Activated CD4-positive, alpha-beta memory T cell treated with anti-CD3 and anti-CD28 coated beads for 36 hours (primary cell): ENCODE results near the gene IRAK1. TPM values are rescaled to one million over a fixed set of nuclear protein-coding genes. Genes with fewer than 3 reads are reported as not detected.

Experiments
- CTCF ChIA-PET: fragments of 350-600 bp; sonication (Branson Sonifier 250); formaldehyde crosslinking; loops from one replicate; lab custom pipeline; 2021; ENCODE audit warnings: antibody characterized with exemption, inconsistent platforms; lab: Charles Lee
- POLR2A ChIA-PET: fragments of 350-600 bp; sonication (Branson Sonifier 250); formaldehyde crosslinking; loops from one replicate; lab custom pipeline; 2021; ENCODE audit warnings: antibody characterized with exemption; lab: Charles Lee
- DNase-seq: peaks from one replicate; pipeline ENCODE4 v3.0.0-alpha.2; 2020
- H3K27ac Mint-ChIP-seq: one replicate; pipeline ENCODE4 v1.8.0; 2021; ENCODE audit warnings: mixed read lengths
- H3K27me3 Mint-ChIP-seq: one replicate; pipeline ENCODE4 v1.8.0; 2021; ENCODE audit warnings: mixed read lengths
- H3K36me3 Mint-ChIP-seq: one replicate; pipeline ENCODE4 v1.8.0; 2021; ENCODE audit warnings: mixed read lengths
- H3K4me1 Mint-ChIP-seq: one replicate; pipeline ENCODE4 v1.8.0; 2021; ENCODE audit warnings: low read depth, mixed read lengths
- H3K4me3 Mint-ChIP-seq: one replicate; pipeline ENCODE4 v1.8.0; 2021; ENCODE audit warnings: mild to moderate bottlenecking, mixed read lengths
- H3K9me3 Mint-ChIP-seq: one replicate; pipeline ENCODE4 v1.8.0; 2021; ENCODE audit warnings: mixed read lengths
- intact Hi-C: fragments of 100-400 bp; cut with micrococcal nuclease; formaldehyde crosslinking; loops from one replicate; pipeline ENCODE4 v1.15.1; 2023
- total RNA-seq, 2 experiments: library from RNA; stranded (reverse); gene quantifications; one replicate each; pipeline ENCODE4 v1.2.3, GENCODE V29; 2021

IRAK1 gene
- total RNA-seq, 2 experiments from 2014 or later: 99.6 to 106 TPM

DNA sequence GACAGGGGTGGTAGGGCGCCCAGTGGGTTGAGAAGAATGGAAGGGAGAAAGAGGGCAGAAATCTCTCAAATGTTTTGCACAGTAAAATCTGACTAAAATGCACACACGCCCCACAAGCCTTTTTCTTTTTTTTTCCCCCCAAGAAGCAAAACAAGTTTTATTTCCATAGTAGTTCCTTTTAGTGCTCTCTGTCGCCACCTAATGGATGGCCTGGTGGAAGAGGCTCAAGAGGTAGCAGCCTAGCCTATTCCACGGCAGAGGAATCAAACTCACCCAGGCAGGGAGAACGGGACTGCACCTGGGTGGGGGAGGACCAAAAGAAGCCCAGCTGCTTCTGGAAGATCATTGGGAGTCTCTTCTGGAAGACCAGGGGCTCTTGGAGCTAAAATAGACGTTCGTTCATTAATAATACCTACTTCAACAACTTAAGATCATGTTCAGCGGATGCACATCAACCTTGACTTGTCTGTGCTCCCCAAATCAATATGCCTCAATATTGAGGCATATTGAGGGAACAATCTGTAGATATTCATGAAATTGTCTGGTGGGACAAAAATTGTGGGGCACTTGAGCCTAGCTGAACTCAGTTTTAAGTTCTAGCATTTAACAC is 31.6 kb upstream of the IRAK1 start:
- Mint-ChIP-seq H3K4me1 (peaks cover 37% of the 10 kb centered on the region), H3K9me3 (no peaks in the 10 kb centered on the region), H3K36me3 (peaks cover 28% of the 10 kb centered on the region), H3K27me3 (no peaks in the 10 kb centered on the region), H3K4me3 (no peak overlapping the region), H3K27ac (peak overlapping the region; percentile 62)
- DNase-seq: peak; percentile 71
- intact Hi-C loops: loop anchor here (2.0 kb wide), 1 partner anchor 33 kb away; the partner anchor contains the start of gene IRAK1
- CTCF ChIA-PET: interaction anchor here (0.9 to 2.1 kb wide), 9 partner anchors 11 to 83 kb away, joined by 3 to 6 read pairs (median 3); no protein-coding TSS in a partner anchor
- POLR2A ChIA-PET: no interaction called here

DNA sequence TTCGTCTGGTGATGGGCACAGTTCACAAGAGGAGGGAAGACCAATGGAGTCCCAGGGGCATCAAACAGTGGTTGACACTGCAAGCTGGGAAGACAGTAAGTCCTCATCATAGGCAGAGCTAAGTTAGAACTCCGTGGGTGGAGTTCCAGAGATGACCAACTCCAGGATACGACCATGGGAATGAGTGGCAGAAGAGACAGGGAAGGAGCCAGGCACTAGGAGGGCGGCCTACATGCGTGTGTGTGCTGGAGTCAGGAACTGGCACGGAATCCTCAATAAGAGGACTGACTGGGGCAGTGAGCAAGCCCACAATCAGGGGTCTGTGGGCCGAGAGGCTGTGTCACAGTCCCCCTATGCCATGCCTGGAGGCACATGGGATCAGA is 30.4 kb upstream of the IRAK1 start:
- H3K27ac Mint-ChIP-seq: peak overlapping the region; percentile 53
- H3K36me3 Mint-ChIP-seq: peaks cover 27% of the 10 kb centered on the region
- POLR2A ChIA-PET: no interaction called here
- H3K9me3 Mint-ChIP-seq: no peaks in the 10 kb centered on the region
- H3K4me1 Mint-ChIP-seq: peaks cover 34% of the 10 kb centered on the region
- CTCF ChIA-PET: interaction anchor here (0.9 to 1.6 kb wide), 2 partner anchors 36 to 258 kb away, joined by 3 read pairs; no protein-coding TSS in a partner anchor
- no peaks in the 10 kb centered on the region for H3K27me3 Mint-ChIP-seq
- no peak for DNase-seq
- intact Hi-C loops: loop anchor here (2.0 kb wide), 1 partner anchor 31 kb away; the partner anchor contains the start of gene IRAK1
- no peak overlapping the region for H3K4me3 Mint-ChIP-seq

DNA sequence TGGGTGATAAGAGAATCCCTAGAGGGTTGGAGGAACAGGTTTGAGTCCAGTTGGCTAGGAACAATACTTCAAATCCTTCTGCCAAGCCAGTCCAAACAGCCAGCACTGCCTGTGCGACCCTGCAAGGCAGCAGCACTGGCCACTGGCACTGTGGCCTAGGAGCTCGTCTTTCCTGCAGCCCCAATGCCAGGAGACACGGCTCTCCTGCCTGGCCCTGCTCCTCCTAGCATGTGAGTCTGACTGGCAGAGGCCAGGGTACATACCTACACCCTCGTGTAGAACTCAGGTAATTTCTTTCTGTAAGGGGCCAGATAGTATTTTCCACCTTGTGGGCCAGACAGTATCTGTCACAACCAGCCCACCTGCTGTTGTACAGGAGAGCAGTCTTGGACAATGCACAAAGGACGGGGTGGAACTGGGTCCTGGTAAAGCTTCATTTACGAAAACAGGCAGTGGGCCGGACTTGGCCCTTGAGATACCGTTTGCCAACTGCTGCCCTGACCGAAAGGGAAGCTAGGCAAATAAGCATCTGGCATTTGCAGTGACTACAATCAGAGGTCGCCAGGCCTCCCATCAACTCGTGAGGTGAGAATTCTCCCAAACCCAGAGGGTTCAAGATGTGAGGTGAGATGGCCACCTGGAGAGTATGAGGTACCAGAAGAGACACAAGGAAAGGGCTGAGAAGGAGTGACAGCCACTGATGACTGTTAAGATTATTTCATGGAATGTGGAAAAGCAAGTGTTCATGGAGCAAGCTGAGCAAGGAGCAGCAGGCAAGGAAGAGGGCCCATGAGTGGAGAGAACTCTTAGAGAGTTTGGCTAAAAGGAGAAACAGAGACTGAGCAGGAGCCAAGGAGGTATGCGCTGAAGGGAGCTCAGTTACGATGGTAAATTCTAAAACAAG is 29.8 kb upstream of the IRAK1 start:
- H3K9me3 Mint-ChIP-seq: no peaks in the 10 kb centered on the region
- no peak for DNase-seq
- H3K36me3 Mint-ChIP-seq: peaks cover 27% of the 10 kb centered on the region
- peak overlapping the region; percentile 53 for H3K27ac Mint-ChIP-seq
- intact Hi-C loops: loop anchor here (2.0 kb wide), 1 partner anchor 31 kb away; the partner anchor contains the start of gene IRAK1
- no peak overlapping the region for H3K4me3 Mint-ChIP-seq
- peaks cover 34% of the 10 kb centered on the region for H3K4me1 Mint-ChIP-seq
- ChIA-PET POLR2A (no interaction called here), CTCF (interaction anchor here (0.9 to 1.6 kb wide), 2 partner anchors 36 to 259 kb away, joined by 3 read pairs; no protein-coding TSS in a partner anchor)
- no peaks in the 10 kb centered on the region for H3K27me3 Mint-ChIP-seq

GRCh38 chrX:154048398-154048797 is 28.7 kb upstream of the IRAK1 start:
- Mint-ChIP-seq H3K4me3 (no peak overlapping the region), H3K9me3 (no peaks in the 10 kb centered on the region), H3K27ac (no peak overlapping the region), H3K4me1 (peaks cover 38% of the 10 kb centered on the region), H3K27me3 (no peaks in the 10 kb centered on the region), H3K36me3 (peaks cover 27% of the 10 kb centered on the region)
- CTCF ChIA-PET: interaction anchor here (1.6 to 2.6 kb wide), 2 partner anchors 35 to 260 kb away, joined by 3 to 10 read pairs; no protein-coding TSS in a partner anchor
- DNase-seq: no peak
- POLR2A ChIA-PET: interaction anchor here (0.7 kb wide), 1 partner anchor 35 kb away, joined by 3 read pairs; no protein-coding TSS in a partner anchor
- intact Hi-C loops: no loop called here

GRCh38 chrX:154046940-154047610 is 27.4 kb upstream of the IRAK1 start:
- peaks cover 27% of the 10 kb centered on the region for H3K36me3 Mint-ChIP-seq
- POLR2A ChIA-PET: no interaction called here

DNA sequence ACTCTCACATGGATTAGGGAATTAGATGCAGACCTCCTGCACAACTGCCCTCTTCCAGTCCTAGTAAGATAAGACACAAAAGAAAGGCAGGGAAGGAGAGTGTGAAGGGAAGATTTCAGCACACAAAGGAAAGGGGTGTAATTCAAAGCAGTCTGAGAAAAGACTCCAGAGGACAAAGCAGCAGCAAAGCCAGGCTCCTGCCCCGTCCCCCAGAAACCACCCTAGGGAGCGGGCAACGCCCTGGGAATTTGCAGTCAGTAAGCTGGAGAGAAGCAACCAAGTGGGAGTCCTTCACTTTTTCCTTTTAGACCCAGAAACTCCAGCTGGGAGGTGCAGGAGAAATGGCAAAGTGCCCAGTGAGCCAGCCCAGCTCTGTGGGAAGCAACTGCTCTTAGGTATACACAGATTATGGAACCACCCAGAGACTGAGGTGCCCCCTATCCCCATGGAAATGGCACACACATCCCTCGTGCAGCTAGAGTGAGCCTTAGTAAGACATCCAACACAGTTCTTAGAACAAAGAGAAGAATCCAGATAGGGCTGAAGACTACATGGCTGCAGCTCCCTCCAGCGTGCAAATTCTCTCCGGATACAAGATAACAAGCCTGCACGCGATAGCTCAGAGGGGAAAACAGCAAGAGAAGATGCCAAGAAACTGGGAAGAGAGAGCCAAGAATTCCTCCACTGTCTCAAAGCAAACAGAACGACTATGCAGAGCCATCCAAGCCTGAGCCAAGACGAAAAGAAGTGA is 26.5 kb upstream of the IRAK1 start:
- ChIA-PET CTCF (interaction anchor here (2.6 kb wide), 1 partner anchor 33 kb away, joined by 10 read pairs; no protein-coding TSS in a partner anchor), POLR2A (no interaction called here)
- Mint-ChIP-seq H3K27me3 (no peaks in the 10 kb centered on the region), H3K4me3 (no peak overlapping the region), H3K27ac (no peak overlapping the region), H3K36me3 (peaks cover 25% of the 10 kb centered on the region), H3K9me3 (no peaks in the 10 kb centered on the region), H3K4me1 (peaks cover 40% of the 10 kb centered on the region)
- intact Hi-C loops: no loop called here
- DNase-seq: no peak

More at GRCh38 chrX:154046940-154047610, 27.4 kb upstream of the IRAK1 start:
- Mint-ChIP-seq H3K27ac (peak overlapping the region; percentile 26), H3K27me3 (no peaks in the 10 kb centered on the region), H3K4me3 (no peak overlapping the region), H3K4me1 (peaks cover 41% of the 10 kb centered on the region), H3K9me3 (no peaks in the 10 kb centered on the region)
- intact Hi-C loops: no loop called here
- no peak for DNase-seq
- CTCF ChIA-PET: interaction anchor here (2.6 kb wide), 1 partner anchor 34 kb away, joined by 10 read pairs; no protein-coding TSS in a partner anchor

- Mint-ChIP-seq H3K4me1 (peaks cover 41% of the 10 kb centered on the region), H3K27ac (peak overlapping the region; percentile 28), H3K27me3 (no peaks in the 10 kb centered on the region), H3K9me3 (no peaks in the 10 kb centered on the region), H3K4me3 (no peak overlapping the region), H3K36me3 (peaks cover 20% of the 10 kb centered on the region)
- CTCF ChIA-PET: interaction anchor here (0.6 to 0.9 kb wide), 2 partner anchors 30 to 47 kb away, joined by 3 read pairs; no protein-coding TSS in a partner anchor
- intact Hi-C loops: no loop called here
- POLR2A ChIA-PET: no interaction called here
- DNase-seq: no peak
Measured at GRCh38 chrX:154044091-154044490, 24.4 kb upstream of the IRAK1 start.

GRCh38 chrX:154043003-154043763 is 23.5 kb upstream of the IRAK1 start:
- no peak for DNase-seq
- Mint-ChIP-seq H3K36me3 (peaks cover 14% of the 10 kb centered on the region), H3K27ac (peak overlapping the region; percentile 28), H3K4me3 (no peak overlapping the region), H3K27me3 (no peaks in the 10 kb centered on the region), H3K4me1 (peaks cover 45% of the 10 kb centered on the region), H3K9me3 (no peaks in the 10 kb centered on the region)
- intact Hi-C loops: no loop called here
- ChIA-PET CTCF (no interaction called here), POLR2A (interaction anchor here (1.5 kb wide), 1 partner anchor 23 kb away, joined by 3 read pairs; the partner anchor contains the start of gene IRAK1)

- DNase-seq: no peak
- ChIA-PET POLR2A (no interaction called here), CTCF (interaction anchor here (1.6 kb wide), 1 partner anchor 27 kb away, joined by 8 read pairs; no protein-coding TSS in a partner anchor)
- Mint-ChIP-seq H3K27me3 (no peaks in the 10 kb centered on the region), H3K4me3 (no peak overlapping the region), H3K27ac (peak overlapping the region; percentile 14), H3K36me3 (peaks cover 4% of the 10 kb centered on the region), H3K9me3 (no peaks in the 10 kb centered on the region), H3K4me1 (peaks cover 46% of the 10 kb centered on the region)
- intact Hi-C loops: no loop called here
Measured at GRCh38 chrX:154040863-154041262, 21.2 kb upstream of the IRAK1 start.

DNA sequence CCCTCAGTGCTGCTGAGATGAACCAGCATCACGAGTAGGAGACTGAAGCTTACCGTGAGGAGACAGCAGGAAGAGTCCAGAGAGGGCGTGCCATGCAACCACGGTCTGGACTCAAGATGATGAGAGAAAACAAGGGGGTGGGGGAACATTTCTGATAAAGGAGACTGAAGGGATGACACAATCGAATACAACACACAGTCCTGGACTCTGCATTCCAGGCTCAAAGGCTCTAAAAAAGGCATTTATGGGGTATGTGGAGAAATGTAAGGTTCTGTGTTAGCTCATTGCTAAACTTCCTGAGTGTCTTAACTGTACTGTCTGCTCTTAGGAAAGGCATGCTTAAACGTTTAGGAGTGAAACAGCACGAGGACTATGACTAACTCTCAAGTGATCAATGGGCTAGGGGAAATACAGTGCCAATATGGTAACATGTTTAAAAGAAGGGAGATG is 20.6 kb upstream of the IRAK1 start:
- POLR2A ChIA-PET: no interaction called here
- peaks cover 4% of the 10 kb centered on the region for H3K36me3 Mint-ChIP-seq
- intact Hi-C loops: no loop called here
- no peak for DNase-seq
- peaks cover 46% of the 10 kb centered on the region for H3K4me1 Mint-ChIP-seq
- CTCF ChIA-PET: interaction anchor here (0.7 to 1.6 kb wide), 3 partner anchors 11 to 27 kb away, joined by 3 to 8 read pairs (median 4); no protein-coding TSS in a partner anchor
- no peaks in the 10 kb centered on the region for H3K27me3 Mint-ChIP-seq
- no peak overlapping the region for H3K4me3 Mint-ChIP-seq
- peak overlapping the region; percentile 58 for H3K27ac Mint-ChIP-seq
- H3K9me3 Mint-ChIP-seq: no peaks in the 10 kb centered on the region
